K562 (cell line): ENCODE results near the gene ZNF77. TPM values are rescaled to one million over a fixed set of nuclear protein-coding genes. Genes with fewer than 3 reads are reported as not detected.

Source experiments
- ARID1B ChIP-seq: fragments of 450-650 bp; IDR thresholded peaks from 2 replicates; pipeline ENCODE4 v1.6.1; 2016; ENCODE audit warnings: antibody characterized with exemption, mild to moderate bottlenecking, inconsistent platforms
- DACH1 ChIP-seq: fragments of 450-650 bp; IDR thresholded peaks from 2 replicates; pipeline ENCODE4 v1.6.1; 2018; ENCODE audit not compliant: partially characterized antibody
- FOXA3 ChIP-seq, 2 experiments: fragments of 450-650 bp in 1 of 2; sonication (generic) in 1 of 2; formaldehyde crosslinking; IDR thresholded peaks in 1 of 2; conservative IDR thresholded peaks in 1 of 2; 2 replicates each; pipeline versions ENCODE4 v1.4.0 to v1.8.0; 2020 to 2022; ENCODE audit warnings: mild to moderate bottlenecking in 2 of 2, missing genetic modification reagents in 1 of 2
- MTF1 ChIP-seq: fragments of 250-450 bp; sonication (Bioruptor Pico); IDR thresholded peaks from 2 replicates; pipeline ENCODE4 v1.9.0; 2021; ENCODE audit warnings: moderate library complexity, mild to moderate bottlenecking, inconsistent platforms, borderline replicate concordance
- NFYB ChIP-seq: IDR thresholded peaks from 2 replicates; pipeline ENCODE4 v1.6.1; 2011; ENCODE audit warnings: mild to moderate bottlenecking, moderate library complexity; ENCODE audit not compliant: insufficient read length; ENCODE audit errors: extremely low read depth
- NR3C1 ChIP-seq: sonication (generic); formaldehyde crosslinking; IDR thresholded peaks from 2 replicates; pipeline ENCODE4 v1.8.1; 2022; ENCODE audit warnings: missing genetic modification reagents
- PYGO2 ChIP-seq: fragments of 450-650 bp; IDR thresholded peaks from 2 replicates; pipeline ENCODE4 v1.6.1; 2016; ENCODE audit warnings: mild to moderate bottlenecking, missing genetic modification characterization, moderate library complexity, missing compliant biosample characterization
- SREBF1 ChIP-seq: fragments of 150-350 bp; IDR thresholded peaks from 2 replicates; pipeline ENCODE4 v1.6.1; 2014; ENCODE audit warnings: antibody characterized with exemption, low read depth, low read length, borderline replicate concordance
- TSHZ1 ChIP-seq: fragments of 250-450 bp; sonication (Bioruptor Pico); IDR thresholded peaks from 2 replicates; pipeline ENCODE4 v1.4.0; 2020; ENCODE audit warnings: mild to moderate bottlenecking, moderate library complexity
- XRCC5 ChIP-seq: fragments of 200-400 bp; formaldehyde crosslinking; IDR thresholded peaks from 2 replicates; pipeline ENCODE4 v1.6.1; 2017; ENCODE audit warnings: low read depth, mild to moderate bottlenecking, low read length
- ZBTB11 ChIP-seq, 3 experiments: fragments of 200-800 bp in 1 of 3; fragments of 250-450 bp in 1 of 3; fragments of 450-650 bp in 1 of 3; sonication (Bioruptor Pico) in 1 of 3; sonication (Bioruptor generic) in 1 of 3; formaldehyde crosslinking in 1 of 3; IDR thresholded peaks; 2 replicates each; pipeline versions ENCODE4 v1.6.1 to v1.8.0; 2016 to 2022; ENCODE audit warnings: mild to moderate bottlenecking in 2 of 3, missing genetic modification characterization in 2 of 3, missing compliant biosample characterization in 1 of 3, moderate library complexity in 1 of 3
- polyA plus RNA-seq, 8 experiments: library from polyadenylated mRNA; depleted of rRNA in 4 of 8; stranded (reverse) in 5 of 8; unstranded in 3 of 8; fragments of >200 nt; fragmentation: Nextera tagmentation in 2 of 8; fragmentation: Illumina TruSeq in 1 of 8; extraction: Ambion mirVana in 2 of 8; extraction: Trizol in 1 of 8; gene quantifications; 2 replicates each; pipeline versions ENCODE4 v1.2.1 to v1.2.3, GENCODE V29; 2011 to 2014; ENCODE audit warnings: inconsistent platforms in 1 of 8, missing spikeins in 1 of 8
- total RNA-seq, 7 experiments: library from RNA; depleted of rRNA in 6 of 7; stranded (reverse); fragments of >200 nt in 6 of 7; fragmentation: Illumina TruSeq in 2 of 7; extraction: Trizol in 2 of 7; gene quantifications; 2 replicates each; pipeline versions ENCODE4 v1.2.1 to v1.2.3, GENCODE V29; 2011 to 2021; ENCODE audit warnings: low replicate concordance in 1 of 7
- TF ChIP-seq, protein P1 (sequence below): fragments of 150-350 bp; conservative IDR thresholded peaks from 2 replicates; pipeline ENCODE4 v1.6.1; 2014; ENCODE audit warnings: low read length
- TF ChIP-seq, protein P2 (sequence below): sonication (generic); formaldehyde crosslinking; IDR thresholded peaks from 2 replicates; pipeline ENCODE4 v1.8.0; 2022; ENCODE audit warnings: mild to moderate bottlenecking, missing genetic modification reagents

Gene ZNF77
- total and polyA plus RNA-seq, 9 of the 15 experiments (the other 6 are each of a cell fraction or from before 2014, with no cell fraction given): 4.3 to 14.5 (median 7.7) TPM

DNA sequence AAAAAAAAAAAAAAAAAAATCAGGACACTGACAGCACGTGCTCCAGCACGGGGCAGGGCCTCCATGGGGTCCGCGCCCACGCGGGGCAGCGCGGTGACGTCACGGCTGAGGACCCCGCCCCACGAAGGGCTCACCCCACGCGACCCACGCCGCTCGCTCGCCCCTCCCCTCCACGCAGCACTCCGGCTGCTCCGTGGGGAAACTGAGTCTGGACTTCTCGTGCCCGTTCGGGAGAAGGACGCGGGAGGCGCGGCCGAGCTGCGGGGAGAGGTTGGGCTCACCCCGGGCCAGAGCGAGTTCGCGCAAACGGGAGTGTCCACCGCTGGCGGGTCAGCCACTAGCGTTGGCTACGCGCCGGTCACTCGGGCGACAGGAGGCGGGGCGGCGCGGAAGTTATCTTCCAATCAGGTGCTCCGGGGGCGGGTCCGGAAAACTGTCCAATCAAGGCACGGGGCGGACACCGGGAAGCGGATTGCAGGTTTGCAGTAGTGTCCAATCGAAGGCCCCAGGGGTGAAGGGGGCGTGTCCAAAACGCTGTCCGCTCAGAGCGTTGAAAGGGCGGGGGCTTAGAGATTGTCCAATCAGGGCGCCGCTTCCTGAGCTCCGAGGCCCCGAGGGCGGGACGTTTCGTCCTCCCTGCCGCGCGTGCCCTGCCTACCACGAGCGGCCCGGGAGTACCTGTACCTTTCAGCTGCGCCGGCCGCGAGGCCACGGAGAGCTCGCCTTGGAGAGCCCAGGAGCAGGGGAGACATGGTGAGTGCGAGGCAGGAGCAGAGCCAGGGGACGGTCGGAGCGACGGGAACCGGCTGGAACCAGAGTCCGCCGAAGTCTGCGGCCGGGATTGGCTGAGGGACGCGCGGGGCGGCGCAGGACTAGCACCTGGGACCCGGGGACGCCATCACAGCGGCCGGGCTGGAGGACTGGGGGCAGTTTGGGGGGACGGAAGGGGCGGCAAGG is 44.2 kb downstream of the ZNF77 start, which contains the start of gene ZNF57 (continued):
- TF ChIP-seq SREBF1 (no peak), TSHZ1 (CRISPR knock-in tag) (no peak), ZBTB11 (CRISPR knock-in tag; IDR thresholded peaks at IDR 0.05) (no peak), FOXA3 (CRISPR knock-in tag; conservative IDR thresholded peaks at IDR 0.05 in 1 of 2, IDR thresholded peaks at IDR 0.05 in 1 of 2) (peak in 1 of 2 experiments; percentile 63; a peak in 1 of 4 replicates), XRCC5 (no peak), PYGO2 (no peak), NR3C1 (CRISPR knock-in tag) (peak; percentile 78), ARID1B (0 out of 2 replicates have a peak, but pooled peaks have one; percentile 15), NFYB (peak; percentile 85), MTF1 (no peak), DACH1 (no peak)
- TF ChIP-seq, protein P1, sequence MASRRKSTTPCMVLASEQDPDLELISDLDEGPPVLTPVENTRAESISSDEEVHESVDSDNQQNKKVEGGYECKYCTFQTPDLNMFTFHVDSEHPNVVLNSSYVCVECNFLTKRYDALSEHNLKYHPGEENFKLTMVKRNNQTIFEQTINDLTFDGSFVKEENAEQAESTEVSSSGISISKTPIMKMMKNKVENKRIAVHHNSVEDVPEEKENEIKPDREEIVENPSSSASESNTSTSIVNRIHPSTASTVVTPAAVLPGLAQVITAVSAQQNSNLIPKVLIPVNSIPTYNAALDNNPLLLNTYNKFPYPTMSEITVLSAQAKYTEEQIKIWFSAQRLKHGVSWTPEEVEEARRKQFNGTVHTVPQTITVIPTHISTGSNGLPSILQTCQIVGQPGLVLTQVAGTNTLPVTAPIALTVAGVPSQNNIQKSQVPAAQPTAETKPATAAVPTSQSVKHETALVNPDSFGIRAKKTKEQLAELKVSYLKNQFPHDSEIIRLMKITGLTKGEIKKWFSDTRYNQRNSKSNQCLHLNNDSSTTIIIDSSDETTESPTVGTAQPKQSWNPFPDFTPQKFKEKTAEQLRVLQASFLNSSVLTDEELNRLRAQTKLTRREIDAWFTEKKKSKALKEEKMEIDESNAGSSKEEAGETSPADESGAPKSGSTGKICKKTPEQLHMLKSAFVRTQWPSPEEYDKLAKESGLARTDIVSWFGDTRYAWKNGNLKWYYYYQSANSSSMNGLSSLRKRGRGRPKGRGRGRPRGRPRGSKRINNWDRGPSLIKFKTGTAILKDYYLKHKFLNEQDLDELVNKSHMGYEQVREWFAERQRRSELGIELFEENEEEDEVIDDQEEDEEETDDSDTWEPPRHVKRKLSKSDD: no peak
- TF ChIP-seq, protein P2, sequence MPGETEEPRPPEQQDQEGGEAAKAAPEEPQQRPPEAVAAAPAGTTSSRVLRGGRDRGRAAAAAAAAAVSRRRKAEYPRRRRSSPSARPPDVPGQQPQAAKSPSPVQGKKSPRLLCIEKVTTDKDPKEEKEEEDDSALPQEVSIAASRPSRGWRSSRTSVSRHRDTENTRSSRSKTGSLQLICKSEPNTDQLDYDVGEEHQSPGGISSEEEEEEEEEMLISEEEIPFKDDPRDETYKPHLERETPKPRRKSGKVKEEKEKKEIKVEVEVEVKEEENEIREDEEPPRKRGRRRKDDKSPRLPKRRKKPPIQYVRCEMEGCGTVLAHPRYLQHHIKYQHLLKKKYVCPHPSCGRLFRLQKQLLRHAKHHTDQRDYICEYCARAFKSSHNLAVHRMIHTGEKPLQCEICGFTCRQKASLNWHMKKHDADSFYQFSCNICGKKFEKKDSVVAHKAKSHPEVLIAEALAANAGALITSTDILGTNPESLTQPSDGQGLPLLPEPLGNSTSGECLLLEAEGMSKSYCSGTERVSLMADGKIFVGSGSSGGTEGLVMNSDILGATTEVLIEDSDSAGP (CRISPR knock-in tag): no peak
